ENCODE results near the gene ATG13. TPM values are rescaled to one million over a fixed set of nuclear protein-coding genes. Genes with fewer than 3 reads are reported as not detected.

ATG13 gene
- total and polyA plus RNA-seq, 2 of the 8 experiments (the other 6 are each of a cell fraction or from before 2014, with no cell fraction given) = 65.0 to 77.4 TPM

DNA sequence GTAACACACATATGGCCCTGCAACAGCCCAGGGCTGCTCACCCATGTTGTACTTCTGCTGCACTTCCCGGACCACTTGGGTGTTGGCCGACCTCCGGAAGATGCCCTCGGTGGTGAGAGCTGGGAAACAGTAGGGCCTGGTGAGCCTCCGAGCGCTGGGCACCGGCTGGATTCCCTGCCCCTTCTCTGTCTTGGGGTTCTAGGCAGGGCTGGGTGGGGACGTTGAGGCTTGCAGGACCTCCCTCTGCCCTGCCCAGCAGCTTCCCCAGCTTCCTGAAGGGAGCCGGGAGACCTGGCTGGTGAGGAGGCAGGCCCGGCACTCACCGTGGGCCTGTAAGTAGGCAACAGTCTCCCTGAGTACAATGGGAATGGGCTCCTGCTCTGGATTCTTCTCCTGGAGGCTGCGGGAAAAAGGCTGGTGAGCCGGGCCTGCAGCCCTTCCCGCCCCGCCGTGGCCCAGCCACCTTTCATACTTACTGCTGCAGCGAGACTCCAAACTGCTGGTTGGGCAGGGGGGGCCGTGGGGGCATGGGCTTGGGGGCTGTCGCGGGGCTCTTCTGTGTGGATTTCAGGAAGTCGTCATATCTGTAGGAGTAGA, 62.9 kb downstream of the ATG13 start:
- no peaks in the 10 kb centered on the region for H3K23me2 ChIP-seq (ENCODE audit: low read depth, low read length)
- no peak overlapping the region for H4K5ac ChIP-seq (ENCODE audit: insufficient read length, low read depth, low read length)
- no peak overlapping the region for H2BK5ac ChIP-seq (ENCODE audit: low read depth, low read length)
- H3K9me3 ChIP-seq (ENCODE audit: insufficient read depth in 2 of 2, low read depth in 1 of 2, low read length in 1 of 2) = no peaks in the 10 kb centered on the region
- TF ChIP-seq TCF12 (IDR thresholded peaks at IDR 0.05; ENCODE audit: low read depth, low read length) (no peak), SIX5 (IDR thresholded peaks at IDR 0.05; ENCODE audit: low read depth, low read length) (no peak), GTF2F1 (IDR thresholded peaks at IDR 0.05; ENCODE audit: borderline replicate concordance, low read depth, low read length) (no peak), ASH2L (IDR thresholded peaks at IDR 0.05; ENCODE audit: low read length) (no peak)
- no peaks in the 10 kb centered on the region for H3K79me2 ChIP-seq (ENCODE audit: control insufficient read depth in 1 of 2, insufficient read depth in 2 of 2, low read length in 2 of 2)
- H4K20me1 ChIP-seq (replicated peaks in 1 of 2; ENCODE audit: control insufficient read depth in 1 of 2, insufficient read depth in 2 of 2, low read length in 2 of 2) = peaks cover 0 to 1% of the 10 kb centered on the region in 2 experiments
- no peak overlapping the region for H3K27ac ChIP-seq (ENCODE audit: low read depth, low read length)
- H3K9ac ChIP-seq (replicated peaks in 1 of 4; ENCODE audit: extremely low read depth in 1 of 4, low read depth in 3 of 4, low read length in 3 of 4) = no peak overlapping the region
- no peak overlapping the region for H3K4me3 ChIP-seq (ENCODE audit: extremely low read depth in 1 of 4, insufficient read depth in 2 of 4, low read depth in 3 of 4, low read length in 4 of 4)
- FAIRE-seq = no peak
- no peak overlapping the region for H2AFZ ChIP-seq (ENCODE audit: low read length)
- H2BK12ac ChIP-seq (ENCODE audit: low read depth, low read length) = no peak overlapping the region
- no peak overlapping the region for H3K4ac ChIP-seq (replicated peaks; ENCODE audit: insufficient read length, low read depth, low read length)
- H2BK15ac ChIP-seq (ENCODE audit: low read length) = no peak overlapping the region
- H3K23ac ChIP-seq (ENCODE audit: insufficient read length) = no peak overlapping the region
- H3K56ac ChIP-seq (replicated peaks; ENCODE audit: insufficient read length, low read depth, low read length) = no peak overlapping the region
- no peak overlapping the region for H2BK20ac ChIP-seq (ENCODE audit: low read length)
- no peaks in the 10 kb centered on the region for H3K79me1 ChIP-seq (ENCODE audit: low read depth, low read length)
- no peak overlapping the region for H3K14ac ChIP-seq (ENCODE audit: insufficient read length)
- H3K27me3 ChIP-seq (replicated peaks in 1 of 4; ENCODE audit: control insufficient read depth in 3 of 4, extremely low read depth in 1 of 4, insufficient read depth in 3 of 4, low read length in 3 of 4) = no peaks in the 10 kb centered on the region
- peaks cover 0 to 5% (median 2%) of the 10 kb centered on the region in 4 experiments; a peak in 4 of 7 replicates for H3K4me1 ChIP-seq (replicated peaks in 1 of 4; ENCODE audit: control insufficient read depth in 3 of 4, insufficient read depth in 4 of 4, low read length in 3 of 4)
- H3K4me2 ChIP-seq (ENCODE audit: insufficient read depth in 1 of 2, low read depth in 2 of 2, low read length in 2 of 2) = no peak overlapping the region
- H4K91ac ChIP-seq (replicated peaks; ENCODE audit: insufficient read length, low read length) = no peak overlapping the region
- WGBS, 2 experiments (ENCODE audit: extremely low coverage in 1 of 2, insufficient coverage in 1 of 2, insufficient read length in 1 of 2, insufficient replicate concordance in 2 of 2, low coverage in 1 of 2, low lambda C conversion rate in 2 of 2, missing lambda C conversion rate in 1 of 2) = 95% methylated on average over 15 of the region's 21 CpGs; no CpG with 5 or more reads in 1 of the 2 experiments
- H2AK5ac ChIP-seq (ENCODE audit: low read depth, low read length) = no peak overlapping the region
- no peak for DNase-seq (ENCODE audit: low read depth in 1 of 2, low spot score in 2 of 2)
- H3K36me3 ChIP-seq (ENCODE audit: control insufficient read depth in 2 of 4, insufficient read depth in 4 of 4, low read length in 3 of 4) = peaks cover 0 to 11% (median 3%) of the 10 kb centered on the region in 4 experiments; a peak in 4 of 8 replicates
- H3K18ac ChIP-seq (ENCODE audit: extremely low read depth, low read length) = no peak overlapping the region
- CTCF ChIA-PET (ENCODE audit: partially characterized antibody) = interaction anchor here (0.5 to 7.5 kb wide), 2 partner anchors 10 to 62 kb away, joined by 3 to 36 read pairs; no protein-coding TSS in a partner anchor
- no peak overlapping the region for H2BK120ac ChIP-seq (replicated peaks; ENCODE audit: low read depth, low read length)
- POLR2A ChIA-PET (ENCODE audit: partially characterized antibody) = interaction anchor here (1.2 to 2.3 kb wide), 2 partner anchors 16 to 20 kb away, joined by 3 to 6 read pairs; partner anchors contain the start of genes ARHGAP1 and ZNF408
- H4K8ac ChIP-seq (ENCODE audit: extremely low read depth, insufficient read depth, low read length) = no peak overlapping the region

Data from H1 (cell line).